Sigmoid colon (tissue), 4 donors: ENCODE measurements around the gene RETREG3.

Source experiments
- CTCF ChIP-seq, 4 experiments: fragments of 450-650 bp in 3 of 4; fragments of 200-600 bp in 1 of 4; IDR thresholded peaks; one replicate each; pipeline ENCODE4 v1.5.1; 2016 to 2019; ENCODE audit warnings: antibody characterized with exemption in 4 of 4, mild to moderate bottlenecking in 3 of 4, moderate library complexity in 2 of 4
- EP300 ChIP-seq, 4 donors: sonication (generic); formaldehyde crosslinking; IDR thresholded peaks; one replicate each; pipeline ENCODE4 v1.6.1; 2017; ENCODE audit warnings: antibody characterized with exemption in 4 of 4
- POLR2A ChIP-seq, 2 donors: fragments of 450-650 bp; IDR thresholded peaks; one replicate each; pipeline ENCODE4 v1.6.1; 2016; ENCODE audit warnings: antibody characterized with exemption in 2 of 2, mild to moderate bottlenecking in 2 of 2, moderate library complexity in 2 of 2
- POLR2AphosphoS5 ChIP-seq, 4 donors: sonication (generic); formaldehyde crosslinking; IDR thresholded peaks; one replicate each; pipeline ENCODE4 v1.6.1; 2017; ENCODE audit warnings: antibody characterized with exemption in 4 of 4

- TF ChIP-seq EP300 (IDR thresholded peaks at IDR 0.05) (no peak), CTCF (IDR thresholded peaks at IDR 0.05) (no peak), POLR2A (IDR thresholded peaks at IDR 0.05) (no peak), POLR2AphosphoS5 (IDR thresholded peaks at IDR 0.05) (no peak)
Observed at GRCh38 chr17:42590886-42591285, 18.3 kb downstream of the RETREG3 start.
